Kidney (tissue), 14 donors: ENCODE measurements around the gene STT3A. TPM values are rescaled to one million over a fixed set of nuclear protein-coding genes. Genes with fewer than 3 reads are reported as not detected.

ENCODE experiments used
- DNase-seq, 5 donors: peaks; one replicate each; pipeline ENCODE4 v3.0.0-alpha.2; 2013 to 2020
- FAIRE-seq: peaks from 2 replicates; lab custom pipeline; 2012; peaks lifted over from hg19 to GRCh38; lab: Jason Lieb, UNC
- H3K27ac ChIP-seq, 2 donors: one replicate each; pipeline ENCODE4 v1.7.0; 2013; ENCODE audit warnings: low read depth in 2 of 2, low read length in 2 of 2, inconsistent platforms in 1 of 2
- H3K27me3 ChIP-seq: one replicate; pipeline ENCODE4 v1.7.1; 2013; ENCODE audit warnings: low read length, inconsistent platforms; ENCODE audit not compliant: control insufficient read depth, insufficient read depth
- H3K36me3 ChIP-seq, 3 donors: one replicate each; pipeline versions ENCODE4 v1.7.0 to v1.7.1; 2013; ENCODE audit warnings: low read length in 3 of 3, control low read depth in 1 of 3, inconsistent platforms in 1 of 3; ENCODE audit not compliant: insufficient read depth in 3 of 3, control insufficient read depth in 2 of 3
- H3K4me1 ChIP-seq, 3 donors: one replicate each; pipeline versions ENCODE4 v1.7.0 to v1.7.1; 2013; ENCODE audit warnings: low read length in 3 of 3, inconsistent platforms in 1 of 3, low read depth in 1 of 3; ENCODE audit not compliant: control insufficient read depth in 2 of 3, insufficient read depth in 2 of 3
- H3K4me3 ChIP-seq, 3 donors: one replicate each; pipeline versions ENCODE4 v1.7.0 to v1.8.1; 2013; ENCODE audit warnings: low read length in 3 of 3, control low read depth in 1 of 3, inconsistent platforms in 1 of 3
- H3K9ac ChIP-seq, 3 donors: one replicate each; pipeline versions ENCODE4 v1.7.0 to v1.7.1; 2013; ENCODE audit warnings: low read length in 3 of 3, control low read depth in 1 of 3, inconsistent platforms in 1 of 3
- H3K9me3 ChIP-seq, 3 donors: one replicate each; pipeline versions ENCODE4 v1.7.0 to v1.7.1; 2013; ENCODE audit warnings: low read length in 3 of 3, control low read depth in 1 of 3, inconsistent platforms in 1 of 3; ENCODE audit not compliant: control insufficient read depth in 2 of 3, insufficient read depth in 1 of 3
- CTCF ChIP-seq: IDR thresholded peaks from 3 replicates; pipeline ENCODE4 v1.5.1; 2012; ENCODE audit warnings: mild to moderate bottlenecking, moderate library complexity, borderline replicate concordance; ENCODE audit not compliant: insufficient read depth; ENCODE audit errors: extremely low read depth
- intact Hi-C: fragments of 100-400 bp; cut with DNase I; formaldehyde crosslinking; loops from one replicate; pipeline ENCODE4 v1.11.1; 2022
- polyA plus RNA-seq: library from polyadenylated mRNA; stranded (reverse); fragments of 350-450 nt; fragmentation: Illumina TruSeq; extraction: RNeasy Lipid Tissue Mini Kit (QIAGEN cat#74804); gene quantifications from one replicate; pipeline ENCODE4 v1.2.3, GENCODE V29; 2014; ENCODE audit warnings: low read depth, low replicate concordance; ENCODE audit not compliant: insufficient read depth
- total RNA-seq: library from RNA; stranded (reverse); fragmentation: NEBNext Ultra II Directional; extraction: Animal tissue kit (Norgen Biotek cat#: 25700); gene quantifications from one replicate; pipeline ENCODE4 v1.2.1, GENCODE V29; 2021
- donor health status: control.
- donor health status: control.
- donor health status: control.
- donor health status: control.
- donor health status: control.
- donor health status: DM: yes; HTN: yes; CAD: no.
- donor health status: Normal renal cell carcinoma (clear cell type).

The STT3A gene
- total and polyA plus RNA-seq, 2 donors from 2014 or later = 65.0 to 125 TPM

DNA sequence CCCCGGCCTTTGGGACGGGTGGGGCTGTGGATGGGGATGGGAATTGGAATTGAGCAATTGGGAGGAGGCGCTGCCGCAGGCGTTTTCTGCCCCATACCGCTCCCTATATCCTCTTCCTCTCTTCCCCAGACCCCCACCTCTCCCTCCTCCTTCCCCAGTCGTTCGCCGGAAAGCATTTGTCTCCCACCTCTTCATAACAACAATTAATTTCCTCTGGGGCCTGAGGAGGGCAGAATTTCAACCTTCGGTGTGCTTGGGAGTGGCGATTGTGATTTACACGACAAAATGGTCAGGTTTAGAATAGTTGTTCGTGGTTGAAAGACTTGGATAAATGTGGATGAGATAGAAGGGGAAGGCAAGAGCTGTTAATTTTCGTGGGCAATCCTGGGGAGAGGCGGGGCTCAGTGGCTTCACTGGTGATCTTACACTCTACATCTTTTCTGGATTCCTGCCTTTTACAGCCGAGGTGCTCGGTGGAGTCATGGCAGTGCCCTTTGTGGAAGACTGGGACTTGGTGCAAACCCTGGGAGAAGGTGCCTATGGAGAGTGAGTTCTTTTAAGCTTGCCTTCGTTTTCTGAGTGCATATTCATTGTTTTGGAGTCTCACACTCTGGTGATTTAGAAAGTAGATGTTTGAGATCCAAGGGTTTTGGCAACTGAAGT, 33.8 kb downstream of the STT3A start:
- FAIRE-seq (no peak), DNase-seq (peak in 3 of 5 donors; percentile 78 to 87 (median 84))
- Histone ChIP-seq H3K36me3 (peaks cover 0 to 2% (median 0%) of the 10 kb centered on the region in 3 donors), H3K27ac (no peak overlapping the region), H3K9me3 (no peaks in the 10 kb centered on the region), H3K9ac (peak overlapping the region in 2 of 3 donors; percentile 88 to 89), H3K4me3 (peak overlapping the region; percentile 78 to 94 (median 83)), H3K4me1 (peaks cover 0 to 4% (median 0%) of the 10 kb centered on the region in 3 donors), H3K27me3 (no peaks in the 10 kb centered on the region)
- peak; percentile 34 for TF ChIP-seq CTCF
- intact Hi-C loops = no loop called here

GRCh38 chr11:125627236-125627910, 34.7 kb downstream of the STT3A start:
- H3K27ac ChIP-seq = no peak overlapping the region
- intact Hi-C loops = no loop called here
- H3K36me3 ChIP-seq = no peaks in the 10 kb centered on the region
- DNase-seq = peak in 1 of 5 donors; percentile 2
- H3K27me3 ChIP-seq = no peaks in the 10 kb centered on the region
- TF ChIP-seq CTCF = no peak
- peaks cover 0 to 4% (median 0%) of the 10 kb centered on the region in 3 donors for H3K4me1 ChIP-seq
- no peaks in the 10 kb centered on the region for H3K9me3 ChIP-seq
- H3K4me3 ChIP-seq = peak overlapping the region; percentile 78 to 94 (median 83)
- no peak for FAIRE-seq
- H3K9ac ChIP-seq = peak overlapping the region in 1 of 3 donors; percentile 89

DNA sequence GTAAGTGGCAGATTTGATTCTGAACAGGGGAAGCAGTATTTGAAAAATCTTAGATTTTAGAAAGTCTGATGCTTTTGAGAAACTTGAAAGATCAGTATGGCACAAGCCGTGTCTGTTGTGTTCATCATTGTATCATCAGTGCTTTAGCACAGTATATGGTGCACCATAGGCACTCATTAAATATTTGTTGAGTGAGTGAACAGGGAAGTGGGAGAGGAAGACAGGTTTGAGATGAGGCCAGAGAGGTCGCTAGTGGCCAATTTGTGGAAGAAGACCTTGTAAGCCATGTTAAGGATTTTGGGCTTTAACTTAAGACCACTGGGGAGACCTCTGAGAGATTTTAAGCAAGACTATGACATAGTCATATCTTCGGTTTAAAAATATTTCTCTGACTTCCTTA, 45.2 kb downstream of the STT3A start:
- FAIRE-seq (no peak), DNase-seq (no peak)

More for the DNA sequence above, 45.2 kb downstream of the STT3A start:
- Histone ChIP-seq H3K4me1 (no peaks in the 10 kb centered on the region), H3K9ac (no peak overlapping the region), H3K36me3 (peaks cover 0 to 6% (median 0%) of the 10 kb centered on the region in 3 donors), H3K27ac (no peak overlapping the region), H3K27me3 (no peaks in the 10 kb centered on the region), H3K4me3 (no peak overlapping the region), H3K9me3 (no peaks in the 10 kb centered on the region)
- no peak for TF ChIP-seq CTCF
- intact Hi-C loops = no loop called here
